Thyroid gland (tissue), 4 donors: Measurements from ENCODE around the gene AK9.

Experiments used
- POLR2A ChIP-seq, 2 donors: fragments of 450-650 bp; IDR thresholded peaks; one replicate each; pipeline ENCODE4 v1.6.1; 2017; ENCODE audit warnings: antibody characterized with exemption in 2 of 2, mild to moderate bottlenecking in 2 of 2, moderate library complexity in 1 of 2
- TF ChIP-seq, protein P1 (sequence below), 6 experiments: fragments of 200-600 bp in 3 of 6; fragments of 450-650 bp in 3 of 6; sonication (generic) in 3 of 6; IDR thresholded peaks; one replicate each; pipeline ENCODE4 v1.5.1; 2016 to 2019; ENCODE audit warnings: antibody characterized with exemption in 6 of 6, mild to moderate bottlenecking in 2 of 6, inconsistent platforms in 1 of 6, moderate library complexity in 1 of 6

DNA sequence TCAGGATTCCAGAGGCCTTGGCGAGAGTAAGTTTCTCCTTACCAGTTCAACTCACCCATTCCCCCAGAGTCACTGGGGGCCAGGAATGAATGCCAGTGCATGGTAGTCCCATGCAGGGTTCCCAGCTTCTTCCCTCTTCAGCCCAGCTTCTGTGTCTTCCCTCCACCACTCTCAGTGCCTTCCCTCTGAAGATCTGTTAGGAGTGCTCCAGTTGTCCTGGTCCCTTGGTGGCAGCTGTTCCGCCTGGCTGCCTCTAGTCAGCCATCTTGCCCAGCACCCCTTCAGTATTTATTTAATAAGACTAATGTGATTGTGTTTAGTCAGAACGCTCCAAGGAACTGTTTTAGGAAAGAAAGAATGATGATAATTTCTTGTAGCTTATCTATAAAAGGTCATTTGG, 23.2 kb upstream of the AK9 start:
- TF ChIP-seq, protein P1, sequence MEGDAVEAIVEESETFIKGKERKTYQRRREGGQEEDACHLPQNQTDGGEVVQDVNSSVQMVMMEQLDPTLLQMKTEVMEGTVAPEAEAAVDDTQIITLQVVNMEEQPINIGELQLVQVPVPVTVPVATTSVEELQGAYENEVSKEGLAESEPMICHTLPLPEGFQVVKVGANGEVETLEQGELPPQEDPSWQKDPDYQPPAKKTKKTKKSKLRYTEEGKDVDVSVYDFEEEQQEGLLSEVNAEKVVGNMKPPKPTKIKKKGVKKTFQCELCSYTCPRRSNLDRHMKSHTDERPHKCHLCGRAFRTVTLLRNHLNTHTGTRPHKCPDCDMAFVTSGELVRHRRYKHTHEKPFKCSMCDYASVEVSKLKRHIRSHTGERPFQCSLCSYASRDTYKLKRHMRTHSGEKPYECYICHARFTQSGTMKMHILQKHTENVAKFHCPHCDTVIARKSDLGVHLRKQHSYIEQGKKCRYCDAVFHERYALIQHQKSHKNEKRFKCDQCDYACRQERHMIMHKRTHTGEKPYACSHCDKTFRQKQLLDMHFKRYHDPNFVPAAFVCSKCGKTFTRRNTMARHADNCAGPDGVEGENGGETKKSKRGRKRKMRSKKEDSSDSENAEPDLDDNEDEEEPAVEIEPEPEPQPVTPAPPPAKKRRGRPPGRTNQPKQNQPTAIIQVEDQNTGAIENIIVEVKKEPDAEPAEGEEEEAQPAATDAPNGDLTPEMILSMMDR (IDR thresholded peaks at IDR 0.05): no peak
- no peak for TF ChIP-seq POLR2A (IDR thresholded peaks at IDR 0.05)
